Keratinocyte (primary cell): ENCODE results near the gene SEPTIN10.

Experiments
- CTCF ChIP-seq, 3 experiments: IDR thresholded peaks in 1 of 3; conservative IDR thresholded peaks in 1 of 3; optimal IDR thresholded peaks in 1 of 3; 2 replicates in 2 of 3; 3 replicates in 1 of 3; pipeline versions ENCODE3 to v1.5.1; 2011; ENCODE audit warnings: low read length in 3 of 3, mild to moderate bottlenecking in 3 of 3, moderate library complexity in 2 of 3, control low read depth in 1 of 3, inconsistent platforms in 1 of 3; ENCODE audit not compliant: insufficient read depth in 2 of 3; ENCODE audit errors: extremely low read depth in 1 of 3
- EZH2 ChIP-seq: IDR thresholded peaks from one replicate; pipeline ENCODE4 v1.6.1; 2012; ENCODE audit warnings: inconsistent platforms, mild to moderate bottlenecking, low read length, moderate library complexity

- TF ChIP-seq CTCF (optimal IDR thresholded peaks at IDR 0.05 in 1 of 3, IDR thresholded peaks at IDR 0.05 in 1 of 3, conservative IDR thresholded peaks at IDR 0.05 in 1 of 3; ENCODE audit: extremely low read depth in 1 of 3, insufficient read depth in 2 of 3, low read length in 3 of 3) (no peak), EZH2 (no peak)
Measured at GRCh38 chr2:109632158-109632789, 18.5 kb upstream of the SEPTIN10 start.
